Fibroblast of lung (primary cell): ENCODE measurements around the gene NDUFS1.

Experiments used
- EZH2 ChIP-seq: IDR thresholded peaks from 2 replicates; pipeline ENCODE4 v1.5.1; 2012; ENCODE audit warnings: low read length, control low read depth, mild to moderate bottlenecking; ENCODE audit errors: missing control alignments
- TF ChIP-seq, protein P1 (sequence below), 2 donors: IDR thresholded peaks in 1 of 2; conservative IDR thresholded peaks in 1 of 2; 1 replicate in 1 of 2; 2 replicates in 1 of 2; pipeline ENCODE4 v1.5.1; 2011 to 2012; ENCODE audit warnings: low read length in 2 of 2, control low read depth in 1 of 2, inconsistent platforms in 1 of 2, low read depth in 1 of 2, mild to moderate bottlenecking in 1 of 2

DNA sequence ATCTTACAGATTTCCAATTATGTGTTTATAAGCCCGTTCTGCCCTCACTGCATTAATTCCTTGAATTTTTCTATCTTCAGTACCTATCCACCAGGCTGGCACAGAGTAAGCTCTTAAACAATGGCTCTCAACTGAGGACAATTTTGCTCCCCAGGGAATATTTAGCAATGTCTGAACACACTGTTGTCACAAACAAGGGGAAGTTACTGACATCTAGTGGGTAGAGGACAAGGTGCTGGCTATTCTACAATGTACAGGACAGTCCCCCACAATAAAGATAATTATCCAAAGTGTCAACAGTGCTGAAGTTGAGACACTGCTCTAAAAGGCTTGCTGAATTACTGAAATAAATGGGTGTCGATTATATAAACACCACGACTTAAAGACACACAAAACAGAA, 5.0 kb downstream of the NDUFS1 start:
- TF ChIP-seq, protein P1, sequence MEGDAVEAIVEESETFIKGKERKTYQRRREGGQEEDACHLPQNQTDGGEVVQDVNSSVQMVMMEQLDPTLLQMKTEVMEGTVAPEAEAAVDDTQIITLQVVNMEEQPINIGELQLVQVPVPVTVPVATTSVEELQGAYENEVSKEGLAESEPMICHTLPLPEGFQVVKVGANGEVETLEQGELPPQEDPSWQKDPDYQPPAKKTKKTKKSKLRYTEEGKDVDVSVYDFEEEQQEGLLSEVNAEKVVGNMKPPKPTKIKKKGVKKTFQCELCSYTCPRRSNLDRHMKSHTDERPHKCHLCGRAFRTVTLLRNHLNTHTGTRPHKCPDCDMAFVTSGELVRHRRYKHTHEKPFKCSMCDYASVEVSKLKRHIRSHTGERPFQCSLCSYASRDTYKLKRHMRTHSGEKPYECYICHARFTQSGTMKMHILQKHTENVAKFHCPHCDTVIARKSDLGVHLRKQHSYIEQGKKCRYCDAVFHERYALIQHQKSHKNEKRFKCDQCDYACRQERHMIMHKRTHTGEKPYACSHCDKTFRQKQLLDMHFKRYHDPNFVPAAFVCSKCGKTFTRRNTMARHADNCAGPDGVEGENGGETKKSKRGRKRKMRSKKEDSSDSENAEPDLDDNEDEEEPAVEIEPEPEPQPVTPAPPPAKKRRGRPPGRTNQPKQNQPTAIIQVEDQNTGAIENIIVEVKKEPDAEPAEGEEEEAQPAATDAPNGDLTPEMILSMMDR (conservative IDR thresholded peaks at IDR 0.05 in 1 of 2, IDR thresholded peaks at IDR 0.05 in 1 of 2; ENCODE audit: low read depth in 1 of 2, low read length in 2 of 2) = no peak
- TF ChIP-seq EZH2 = no peak
